ENCODE results near the gene MYOCD. TPM values are rescaled to one million over a fixed set of nuclear protein-coding genes. Genes with fewer than 3 reads are reported as not detected.

MYOCD gene
- total RNA-seq, 1 experiment from 2014 or later: not detected

DNA sequence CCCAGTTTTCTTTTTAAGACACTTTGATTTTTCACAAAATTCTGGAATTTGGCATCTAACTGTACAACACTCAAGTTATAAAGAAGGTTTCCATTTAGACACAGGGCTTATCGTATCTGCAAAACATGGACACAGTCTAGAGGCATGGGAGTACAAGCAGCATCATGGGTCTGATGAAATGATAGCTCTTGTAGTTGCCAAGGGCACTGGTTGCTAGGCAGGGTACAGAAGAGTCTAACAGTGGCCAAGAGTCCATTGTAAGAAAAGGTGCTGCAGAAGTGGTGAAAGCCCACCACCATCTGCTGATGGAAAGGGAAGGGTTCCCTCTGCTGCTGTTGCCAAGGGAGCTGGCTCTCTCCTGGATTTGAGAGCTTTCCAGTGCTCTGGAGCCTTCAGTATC, 20.8 kb downstream of the MYOCD start:
- Histone ChIP-seq H3K9me3 (ENCODE audit: control insufficient read depth in 1 of 2, insufficient read depth in 1 of 2, low read depth in 1 of 2, low read length in 2 of 2) (no peaks in the 10 kb centered on the region), H3K27me3 (ENCODE audit: insufficient read depth, low read length) (peaks cover 30% of the 10 kb centered on the region), H3K79me2 (ENCODE audit: insufficient read depth, low read length) (no peaks in the 10 kb centered on the region), H3K27ac (ENCODE audit: low read depth, low read length) (no peak overlapping the region), H3K4me2 (ENCODE audit: low read length) (no peak overlapping the region), H4K20me1 (ENCODE audit: insufficient read depth) (no peaks in the 10 kb centered on the region), H3K9ac (ENCODE audit: low read length) (no peak overlapping the region), H3K9me2 (ENCODE audit: insufficient read depth) (no peaks in the 10 kb centered on the region), H2AFZ (ENCODE audit: low read depth, low read length, poor library complexity, severe bottlenecking) (no peak overlapping the region), H3K4me3 (replicated peaks in 1 of 2; ENCODE audit: low read depth in 1 of 2, low read length in 2 of 2) (no peak overlapping the region), H3K36me3 (ENCODE audit: control insufficient read depth in 1 of 2, insufficient read depth in 2 of 2, low read length in 2 of 2) (no peaks in the 10 kb centered on the region), H3K4me1 (ENCODE audit: control insufficient read depth in 1 of 2, insufficient read depth in 2 of 2, low read length in 2 of 2) (no peaks in the 10 kb centered on the region)
- ATAC-seq: no peak
- ChIA-PET POLR2A (no interaction called here), CTCF (no interaction called here), RAD21 (ENCODE audit: low non-redundant PET in 1 of 2, low total read pairs in 2 of 2, uncharacterized antibody in 2 of 2, unreplicated experiment in 2 of 2) (no interaction called here)
- no peak for DNase-seq (ENCODE audit: low read depth, low spot score)
- no TSS peak for BruUV-seq (replicated peaks)
- TF ChIP-seq SP1 (IDR thresholded peaks at IDR 0.05; ENCODE audit: low read depth) (no peak), CEBPB (IDR thresholded peaks at IDR 0.05; ENCODE audit: low read depth) (no peak), ZFX (IDR thresholded peaks at IDR 0.05) (no peak), POLR2AphosphoS5 (IDR thresholded peaks at IDR 0.05; ENCODE audit: low read depth, low read length) (no peak), ATF3 (IDR thresholded peaks at IDR 0.05) (no peak), ELF1 (IDR thresholded peaks at IDR 0.05; ENCODE audit: borderline replicate concordance, low read depth) (no peak), JUND (IDR thresholded peaks at IDR 0.05) (no peak), POLR2A (IDR thresholded peaks at IDR 0.05; ENCODE audit: borderline replicate concordance, extremely low read depth, insufficient read depth, insufficient read length) (no peak), ZNF274 (IDR thresholded peaks at IDR 0.05; ENCODE audit: low read depth, low read length) (no peak), EZH2phosphoT487 (IDR thresholded peaks at IDR 0.05; ENCODE audit: borderline replicate concordance) (no peak), EGR1 (IDR thresholded peaks at IDR 0.05; ENCODE audit: low read depth) (no peak), CBX3 (IDR thresholded peaks at IDR 0.05; ENCODE audit: low read depth) (no peak)
- TF ChIP-seq, protein P1, sequence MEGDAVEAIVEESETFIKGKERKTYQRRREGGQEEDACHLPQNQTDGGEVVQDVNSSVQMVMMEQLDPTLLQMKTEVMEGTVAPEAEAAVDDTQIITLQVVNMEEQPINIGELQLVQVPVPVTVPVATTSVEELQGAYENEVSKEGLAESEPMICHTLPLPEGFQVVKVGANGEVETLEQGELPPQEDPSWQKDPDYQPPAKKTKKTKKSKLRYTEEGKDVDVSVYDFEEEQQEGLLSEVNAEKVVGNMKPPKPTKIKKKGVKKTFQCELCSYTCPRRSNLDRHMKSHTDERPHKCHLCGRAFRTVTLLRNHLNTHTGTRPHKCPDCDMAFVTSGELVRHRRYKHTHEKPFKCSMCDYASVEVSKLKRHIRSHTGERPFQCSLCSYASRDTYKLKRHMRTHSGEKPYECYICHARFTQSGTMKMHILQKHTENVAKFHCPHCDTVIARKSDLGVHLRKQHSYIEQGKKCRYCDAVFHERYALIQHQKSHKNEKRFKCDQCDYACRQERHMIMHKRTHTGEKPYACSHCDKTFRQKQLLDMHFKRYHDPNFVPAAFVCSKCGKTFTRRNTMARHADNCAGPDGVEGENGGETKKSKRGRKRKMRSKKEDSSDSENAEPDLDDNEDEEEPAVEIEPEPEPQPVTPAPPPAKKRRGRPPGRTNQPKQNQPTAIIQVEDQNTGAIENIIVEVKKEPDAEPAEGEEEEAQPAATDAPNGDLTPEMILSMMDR (IDR thresholded peaks at IDR 0.05 in 2 of 3, conservative IDR thresholded peaks at IDR 0.05 in 1 of 3; ENCODE audit: borderline replicate concordance in 1 of 3, insufficient read depth in 1 of 3, low read depth in 2 of 3, low read length in 2 of 3): no peak
- TF ChIP-seq, protein P2, sequence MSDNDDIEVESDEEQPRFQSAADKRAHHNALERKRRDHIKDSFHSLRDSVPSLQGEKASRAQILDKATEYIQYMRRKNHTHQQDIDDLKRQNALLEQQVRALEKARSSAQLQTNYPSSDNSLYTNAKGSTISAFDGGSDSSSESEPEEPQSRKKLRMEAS (IDR thresholded peaks at IDR 0.05): no peak
- intact Hi-C loops (cut with micrococcal nuclease): no loop called here
